Measurements from ENCODE around the gene IQSEC1.

IQSEC1 gene

DNA sequence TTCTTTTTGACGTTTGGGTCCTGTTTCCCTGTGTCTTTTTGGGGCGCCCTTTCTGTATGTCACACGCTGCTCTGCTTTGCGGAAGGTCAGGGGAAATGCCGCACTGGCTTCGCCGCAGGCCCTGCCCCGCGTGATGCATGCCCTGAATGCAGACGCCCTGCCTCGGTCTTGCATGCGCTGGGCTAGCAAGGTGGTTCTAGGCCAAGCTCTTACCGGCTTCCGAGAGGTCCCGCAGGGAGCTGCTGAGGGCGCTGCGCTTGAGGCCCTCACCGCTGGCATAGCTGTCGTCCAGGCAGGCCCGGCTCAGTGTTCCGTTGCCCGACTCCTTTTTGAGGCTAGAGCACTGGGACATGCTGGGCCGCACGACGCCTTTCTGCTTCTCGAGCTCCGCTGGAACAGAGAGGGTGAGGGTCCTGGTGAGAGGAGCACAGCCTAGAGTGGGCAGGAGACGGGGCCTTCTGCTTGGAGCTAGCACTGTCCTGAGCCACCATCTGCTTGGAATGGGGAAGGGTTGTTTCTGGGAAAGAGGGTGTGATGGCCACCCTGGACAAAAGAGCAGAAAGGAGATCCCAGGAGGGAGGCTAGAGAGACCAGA, 165.0 kb downstream of the IQSEC1 start:
- Histone ChIP-seq H3K4me3 (ENCODE audit: low read length) (no peak overlapping the region), H3K36me3 (ENCODE audit: control insufficient read depth, low read depth, low read length) (peaks cover 31% of the 10 kb centered on the region)

DNA sequence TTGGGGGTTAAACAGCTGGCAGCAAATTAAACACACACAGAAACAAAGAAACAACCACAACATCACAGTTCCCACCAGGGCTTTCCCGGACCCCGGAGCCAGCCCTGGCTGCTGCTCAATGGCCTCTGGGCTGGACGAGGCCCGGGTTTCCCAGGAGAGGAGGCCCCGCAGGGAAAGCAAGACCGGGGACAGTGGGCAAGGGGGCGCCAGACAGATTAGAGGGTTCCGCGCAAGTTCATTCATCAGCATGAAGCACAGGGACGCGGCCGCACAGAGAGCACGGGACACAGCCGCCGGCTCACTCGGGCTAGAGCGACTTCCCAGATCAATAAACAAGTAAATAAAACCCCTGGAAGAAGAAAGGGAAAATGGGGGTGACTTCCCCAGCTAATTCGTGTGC, 165.5 kb downstream of the IQSEC1 start:
- Histone ChIP-seq H3K4me3 (ENCODE audit: low read length) (no peak overlapping the region), H3K27me3 (ENCODE audit: control insufficient read depth, insufficient read depth, low read length) (no peaks in the 10 kb centered on the region), H3K36me3 (ENCODE audit: control insufficient read depth, low read depth, low read length) (peaks cover 31% of the 10 kb centered on the region), H3K4me1 (ENCODE audit: control insufficient read depth, low read depth, low read length) (no peaks in the 10 kb centered on the region), H3K9ac (ENCODE audit: low read length) (no peak overlapping the region), H3K27ac (ENCODE audit: low read length) (no peak overlapping the region), H3K9me3 (ENCODE audit: control insufficient read depth, low read depth, low read length) (no peaks in the 10 kb centered on the region)

More for the DNA sequence above, 165.0 kb downstream of the IQSEC1 start:
- H3K27ac ChIP-seq (ENCODE audit: low read length): no peak overlapping the region
- H3K9ac ChIP-seq (ENCODE audit: low read length): no peak overlapping the region
- H3K4me1 ChIP-seq (ENCODE audit: control insufficient read depth, low read depth, low read length): no peaks in the 10 kb centered on the region
- H3K9me3 ChIP-seq (ENCODE audit: control insufficient read depth, low read depth, low read length): no peaks in the 10 kb centered on the region
- no peaks in the 10 kb centered on the region for H3K27me3 ChIP-seq (ENCODE audit: control insufficient read depth, insufficient read depth, low read length)

DNA sequence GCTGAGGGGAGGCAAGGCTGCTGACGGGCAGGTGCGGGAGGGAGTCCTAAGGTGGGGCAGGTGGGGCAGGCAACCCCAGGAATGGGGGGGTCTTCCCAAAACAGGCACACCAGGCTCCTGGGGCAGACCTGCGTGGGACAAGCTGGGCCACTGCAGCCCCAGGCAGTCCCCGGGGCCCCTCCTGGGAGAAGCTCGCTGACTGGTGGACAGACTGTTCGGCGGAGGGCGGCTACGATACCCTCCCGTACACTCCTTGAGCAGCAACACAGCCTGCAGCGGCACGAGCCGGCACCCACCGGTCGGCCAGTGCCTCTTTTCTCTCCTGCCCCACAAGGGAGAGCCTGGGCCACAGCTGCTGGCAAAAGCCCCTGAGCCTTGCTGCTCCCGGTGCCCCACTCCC, 165.9 kb downstream of the IQSEC1 start:
- Histone ChIP-seq H3K4me3 (ENCODE audit: low read length) (no peak overlapping the region), H3K36me3 (ENCODE audit: control insufficient read depth, low read depth, low read length) (peaks cover 31% of the 10 kb centered on the region), H3K27me3 (ENCODE audit: control insufficient read depth, insufficient read depth, low read length) (no peaks in the 10 kb centered on the region), H3K9ac (ENCODE audit: low read length) (no peak overlapping the region), H3K9me3 (ENCODE audit: control insufficient read depth, low read depth, low read length) (no peaks in the 10 kb centered on the region), H3K4me1 (ENCODE audit: control insufficient read depth, low read depth, low read length) (no peaks in the 10 kb centered on the region), H3K27ac (ENCODE audit: low read length) (no peak overlapping the region)

DNA sequence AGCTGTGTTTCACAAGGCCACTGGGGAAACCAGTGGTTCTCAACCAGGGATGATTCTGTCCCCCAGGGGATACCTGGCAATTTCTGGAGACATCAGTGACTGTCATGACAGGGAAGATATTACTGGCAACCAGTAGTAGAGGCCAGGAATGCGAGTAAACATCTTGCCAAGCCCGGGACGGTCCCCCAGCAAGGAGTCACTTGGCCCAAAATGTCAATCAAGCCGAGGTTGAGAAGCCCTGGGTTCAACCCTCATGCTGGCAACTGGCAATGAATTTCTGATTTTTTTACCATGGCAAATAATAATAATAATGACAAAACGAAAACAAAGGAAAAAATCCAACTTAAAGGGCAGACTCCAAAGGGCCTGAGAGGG, 166.3 kb downstream of the IQSEC1 start:
- H3K36me3 ChIP-seq (ENCODE audit: control insufficient read depth, low read depth, low read length): peaks cover 31% of the 10 kb centered on the region
- no peak overlapping the region for H3K9ac ChIP-seq (ENCODE audit: low read length)
- H3K9me3 ChIP-seq (ENCODE audit: control insufficient read depth, low read depth, low read length): no peaks in the 10 kb centered on the region
- H3K27me3 ChIP-seq (ENCODE audit: control insufficient read depth, insufficient read depth, low read length): no peaks in the 10 kb centered on the region
- H3K4me3 ChIP-seq (ENCODE audit: low read length): no peak overlapping the region
- no peak overlapping the region for H3K27ac ChIP-seq (ENCODE audit: low read length)
- no peaks in the 10 kb centered on the region for H3K4me1 ChIP-seq (ENCODE audit: control insufficient read depth, low read depth, low read length)

DNA sequence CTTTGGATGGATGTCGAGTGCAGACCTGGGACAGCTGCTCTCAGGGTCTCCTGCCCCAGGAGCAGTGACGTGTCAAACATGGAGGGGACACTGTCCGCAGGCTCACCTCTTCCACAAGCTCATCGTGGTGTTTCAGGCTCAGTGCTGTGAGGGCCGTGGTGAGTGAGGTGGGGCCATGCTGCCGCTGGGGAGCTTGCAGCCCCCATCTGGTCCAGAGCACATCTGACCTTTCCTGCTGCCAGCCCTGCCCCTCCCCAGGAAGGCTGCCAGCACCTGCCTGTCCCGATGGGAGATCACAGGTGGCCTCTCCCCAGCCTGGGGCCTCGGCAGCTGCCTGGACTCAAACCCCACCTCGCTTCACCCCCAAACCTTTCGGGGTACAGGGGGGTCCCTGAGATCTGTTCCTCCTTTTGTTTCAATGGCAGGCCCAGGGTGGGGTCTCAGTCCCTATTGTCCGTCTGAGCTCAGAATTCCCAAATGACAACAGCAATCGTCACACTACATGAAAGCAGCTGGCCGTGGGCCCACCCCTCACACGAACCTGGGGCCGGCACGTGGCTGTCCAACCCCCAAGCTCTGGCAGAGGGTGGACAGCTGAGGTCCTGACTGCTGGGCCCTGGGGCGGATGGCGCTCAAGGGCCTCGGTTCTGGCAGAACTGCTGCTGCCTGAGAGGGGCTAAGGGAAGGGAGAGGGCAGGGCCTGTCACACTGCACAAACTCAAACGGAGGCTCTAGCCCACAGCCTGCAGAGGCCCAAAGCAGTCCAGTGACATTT, 166.9 kb downstream of the IQSEC1 start:
- H3K36me3 ChIP-seq (ENCODE audit: control insufficient read depth, low read depth, low read length): peaks cover 31% of the 10 kb centered on the region
- no peak overlapping the region for H3K4me3 ChIP-seq (ENCODE audit: low read length)
- H3K9ac ChIP-seq (ENCODE audit: low read length): no peak overlapping the region
- no peaks in the 10 kb centered on the region for H3K4me1 ChIP-seq (ENCODE audit: control insufficient read depth, low read depth, low read length)
- H3K27ac ChIP-seq (ENCODE audit: low read length): no peak overlapping the region
- H3K27me3 ChIP-seq (ENCODE audit: control insufficient read depth, insufficient read depth, low read length): no peaks in the 10 kb centered on the region
- H3K9me3 ChIP-seq (ENCODE audit: control insufficient read depth, low read depth, low read length): no peaks in the 10 kb centered on the region

DNA sequence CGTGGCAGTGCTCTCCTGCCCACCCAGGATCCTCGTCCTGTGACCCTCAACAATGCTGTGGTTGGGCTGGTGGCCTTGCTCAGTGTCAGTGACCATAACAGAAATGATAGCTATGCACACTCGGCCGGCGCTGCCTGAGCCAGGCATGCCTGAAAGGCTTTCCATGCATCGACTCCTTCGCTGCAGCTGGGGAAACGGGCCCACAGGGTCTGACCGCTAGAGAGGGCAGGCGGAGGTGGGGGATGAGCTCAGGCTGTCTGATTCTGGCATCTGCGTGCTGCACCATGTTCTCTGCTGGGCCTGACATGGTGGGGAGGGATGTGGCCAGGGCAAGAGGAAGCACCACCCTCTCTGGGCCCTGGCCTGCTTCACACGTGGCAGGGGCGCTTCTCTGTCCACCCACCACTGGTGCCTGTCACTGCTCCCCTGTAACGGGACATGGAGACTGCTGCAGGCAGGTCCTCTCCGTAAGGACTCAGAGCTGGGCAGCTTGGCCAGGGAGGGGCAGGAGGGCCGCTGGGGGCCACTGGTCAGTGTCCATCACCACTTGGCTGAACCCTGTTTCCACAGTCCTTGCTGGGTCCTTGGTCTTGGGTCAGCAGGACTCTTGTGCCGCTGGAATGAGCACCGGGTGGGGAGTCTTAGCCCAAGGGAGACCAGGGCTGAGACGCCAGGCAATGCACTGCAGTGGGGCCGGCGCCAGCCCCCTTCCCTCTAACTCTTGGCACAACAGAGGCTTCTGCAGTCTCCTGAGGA, 167.7 kb downstream of the IQSEC1 start:
- Histone ChIP-seq H3K4me3 (ENCODE audit: low read length) (no peak overlapping the region), H3K27ac (ENCODE audit: low read length) (no peak overlapping the region), H3K36me3 (ENCODE audit: control insufficient read depth, low read depth, low read length) (peaks cover 25% of the 10 kb centered on the region), H3K27me3 (ENCODE audit: control insufficient read depth, insufficient read depth, low read length) (no peaks in the 10 kb centered on the region), H3K9ac (ENCODE audit: low read length) (no peak overlapping the region), H3K4me1 (ENCODE audit: control insufficient read depth, low read depth, low read length) (no peaks in the 10 kb centered on the region), H3K9me3 (ENCODE audit: control insufficient read depth, low read depth, low read length) (no peaks in the 10 kb centered on the region)

DNA sequence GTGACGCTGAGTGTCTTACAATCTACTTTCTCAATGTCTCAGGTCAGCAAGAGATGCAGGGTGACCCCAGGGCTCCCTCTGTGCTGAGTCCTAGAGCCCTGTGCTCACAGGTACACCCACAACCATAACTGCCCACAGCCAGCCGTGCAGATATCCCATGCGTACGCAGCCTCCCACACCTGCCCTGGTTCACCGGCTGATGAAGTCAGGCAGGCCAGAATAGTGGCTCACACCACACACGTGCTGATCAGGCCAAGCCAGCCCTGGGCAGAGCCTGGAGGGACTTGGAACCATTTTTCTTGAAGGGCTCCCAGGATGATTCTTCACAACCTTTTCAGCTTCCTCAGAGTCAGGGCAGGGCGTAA, 168.3 kb downstream of the IQSEC1 start:
- H3K4me1 ChIP-seq (ENCODE audit: control insufficient read depth, low read depth, low read length): no peaks in the 10 kb centered on the region
- H3K9me3 ChIP-seq (ENCODE audit: control insufficient read depth, low read depth, low read length): no peaks in the 10 kb centered on the region
- H3K36me3 ChIP-seq (ENCODE audit: control insufficient read depth, low read depth, low read length): peaks cover 22% of the 10 kb centered on the region
- H3K27me3 ChIP-seq (ENCODE audit: control insufficient read depth, insufficient read depth, low read length): no peaks in the 10 kb centered on the region
- no peak overlapping the region for H3K4me3 ChIP-seq (ENCODE audit: low read length)
- no peak overlapping the region for H3K27ac ChIP-seq (ENCODE audit: low read length)
- no peak overlapping the region for H3K9ac ChIP-seq (ENCODE audit: low read length)

DNA sequence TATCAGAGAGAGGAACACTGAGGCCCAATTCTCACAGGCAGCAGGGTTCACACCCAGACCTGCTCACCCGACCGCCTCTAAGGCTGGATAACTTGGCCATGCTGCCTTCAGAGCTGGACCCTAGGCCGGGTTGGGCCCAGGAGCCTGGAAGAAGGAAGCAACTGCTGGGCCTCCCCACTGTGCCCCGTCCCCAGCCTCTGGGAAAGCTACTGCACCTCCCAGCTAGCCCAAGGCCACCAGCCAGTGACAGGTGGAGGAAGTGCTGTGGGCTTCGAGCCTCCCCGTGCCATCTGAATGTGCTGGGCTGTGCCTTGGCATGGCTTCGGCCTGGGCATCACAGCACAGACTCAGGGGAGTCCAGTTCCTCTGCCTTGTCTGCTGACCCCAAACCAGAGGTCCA, 169.3 kb downstream of the IQSEC1 start:
- no peaks in the 10 kb centered on the region for H3K27me3 ChIP-seq (ENCODE audit: control insufficient read depth, insufficient read depth, low read length)
- H3K36me3 ChIP-seq (ENCODE audit: control insufficient read depth, low read depth, low read length): peaks cover 17% of the 10 kb centered on the region
- H3K4me3 ChIP-seq (ENCODE audit: low read length): no peak overlapping the region
- no peak overlapping the region for H3K9ac ChIP-seq (ENCODE audit: low read length)
- H3K9me3 ChIP-seq (ENCODE audit: control insufficient read depth, low read depth, low read length): no peaks in the 10 kb centered on the region
- H3K4me1 ChIP-seq (ENCODE audit: control insufficient read depth, low read depth, low read length): no peaks in the 10 kb centered on the region
- no peak overlapping the region for H3K27ac ChIP-seq (ENCODE audit: low read length)

DNA sequence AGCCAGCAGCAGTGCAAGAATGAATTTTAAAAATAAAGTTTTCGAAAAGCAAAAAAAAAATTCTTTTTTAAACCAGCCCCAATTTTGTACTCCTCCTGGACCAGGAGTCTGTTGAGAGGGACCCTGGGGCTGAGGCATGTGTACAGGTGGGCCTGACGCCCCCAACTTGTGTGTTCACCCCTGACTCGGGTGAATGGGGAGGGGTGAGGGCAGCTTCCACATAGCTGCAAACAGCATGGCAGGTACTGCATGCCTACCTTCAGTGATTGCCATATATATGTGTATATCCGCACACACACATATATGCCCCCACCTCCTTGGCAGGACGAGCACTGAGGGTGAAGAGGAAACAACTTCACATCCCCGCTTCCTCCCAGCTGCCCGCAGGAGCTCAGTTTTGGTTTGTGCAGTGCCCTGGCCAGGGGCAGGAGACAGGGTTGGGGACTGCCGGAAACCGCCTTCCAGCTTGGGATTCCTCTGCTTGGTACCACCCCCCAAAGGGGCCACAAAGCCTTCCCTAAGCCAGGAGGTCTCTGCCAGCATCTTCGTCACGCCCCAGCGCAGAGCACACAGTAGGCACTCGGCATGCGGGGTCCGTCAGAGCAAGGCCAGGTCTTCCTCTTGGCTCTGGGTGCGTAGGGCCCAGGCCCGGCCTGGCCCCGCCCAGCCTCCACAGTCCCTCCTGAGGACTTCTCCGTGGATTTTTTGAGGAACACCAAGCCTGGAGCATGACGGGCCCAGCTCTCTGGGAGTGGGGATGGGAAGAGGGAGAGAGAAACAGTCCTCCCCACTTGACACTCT, 170.0 kb downstream of the IQSEC1 start:
- no peaks in the 10 kb centered on the region for H3K4me1 ChIP-seq (ENCODE audit: control insufficient read depth, low read depth, low read length)
- H3K4me3 ChIP-seq (ENCODE audit: low read length): no peak overlapping the region
- H3K27me3 ChIP-seq (ENCODE audit: control insufficient read depth, insufficient read depth, low read length): no peaks in the 10 kb centered on the region
- no peak overlapping the region for H3K27ac ChIP-seq (ENCODE audit: low read length)
- H3K36me3 ChIP-seq (ENCODE audit: control insufficient read depth, low read depth, low read length): peaks cover 15% of the 10 kb centered on the region
- no peaks in the 10 kb centered on the region for H3K9me3 ChIP-seq (ENCODE audit: control insufficient read depth, low read depth, low read length)
- no peak overlapping the region for H3K9ac ChIP-seq (ENCODE audit: low read length)

DNA sequence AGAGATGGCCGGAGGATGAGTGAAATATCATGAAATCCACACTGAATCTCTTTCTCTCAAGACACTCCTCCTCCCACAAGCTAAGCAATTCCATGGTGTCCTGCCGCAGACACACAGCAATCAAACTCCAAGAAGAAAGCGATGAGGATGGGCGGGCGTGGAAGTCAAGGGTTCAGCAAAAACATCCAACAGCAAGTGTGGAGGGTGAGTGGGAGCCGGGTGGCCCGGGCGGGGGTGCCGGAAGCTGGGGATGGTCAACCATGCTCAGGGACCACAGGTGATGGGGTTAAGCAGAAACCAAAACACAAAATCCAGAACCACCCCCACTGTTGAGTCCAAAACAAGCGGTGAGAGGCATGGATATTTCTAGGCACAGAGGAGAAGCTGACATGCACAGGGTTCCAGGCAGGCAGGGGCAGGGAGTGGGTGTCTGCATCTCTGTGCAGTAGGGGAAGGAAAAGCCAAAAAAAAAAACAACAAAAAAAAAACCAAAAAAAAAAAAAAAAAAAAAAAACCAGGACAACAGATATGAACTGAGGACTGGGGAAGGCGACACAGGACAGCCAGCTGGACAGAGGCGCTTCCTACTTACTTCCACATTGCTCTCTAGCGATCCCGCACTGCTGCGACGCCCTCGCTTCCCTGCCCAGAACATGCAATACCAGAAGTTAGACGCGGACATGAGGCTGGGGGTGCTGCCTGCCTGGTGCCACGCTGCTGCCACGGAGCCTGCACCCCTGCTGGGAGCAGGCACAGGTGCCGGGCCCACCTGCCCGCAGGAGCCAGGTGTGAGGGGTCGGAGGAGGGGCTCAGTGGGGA, 170.8 kb downstream of the IQSEC1 start:
- Histone ChIP-seq H3K9ac (ENCODE audit: low read length) (no peak overlapping the region), H3K4me3 (ENCODE audit: low read length) (no peak overlapping the region), H3K4me1 (ENCODE audit: control insufficient read depth, low read depth, low read length) (peaks cover 2% of the 10 kb centered on the region), H3K27me3 (ENCODE audit: control insufficient read depth, insufficient read depth, low read length) (no peaks in the 10 kb centered on the region), H3K27ac (ENCODE audit: low read length) (no peak overlapping the region), H3K9me3 (ENCODE audit: control insufficient read depth, low read depth, low read length) (no peaks in the 10 kb centered on the region), H3K36me3 (ENCODE audit: control insufficient read depth, low read depth, low read length) (peaks cover 17% of the 10 kb centered on the region)

All from iPS-18a (cell line).